ENCODE data around the gene MICALL1.

MICALL1 gene, protein sequence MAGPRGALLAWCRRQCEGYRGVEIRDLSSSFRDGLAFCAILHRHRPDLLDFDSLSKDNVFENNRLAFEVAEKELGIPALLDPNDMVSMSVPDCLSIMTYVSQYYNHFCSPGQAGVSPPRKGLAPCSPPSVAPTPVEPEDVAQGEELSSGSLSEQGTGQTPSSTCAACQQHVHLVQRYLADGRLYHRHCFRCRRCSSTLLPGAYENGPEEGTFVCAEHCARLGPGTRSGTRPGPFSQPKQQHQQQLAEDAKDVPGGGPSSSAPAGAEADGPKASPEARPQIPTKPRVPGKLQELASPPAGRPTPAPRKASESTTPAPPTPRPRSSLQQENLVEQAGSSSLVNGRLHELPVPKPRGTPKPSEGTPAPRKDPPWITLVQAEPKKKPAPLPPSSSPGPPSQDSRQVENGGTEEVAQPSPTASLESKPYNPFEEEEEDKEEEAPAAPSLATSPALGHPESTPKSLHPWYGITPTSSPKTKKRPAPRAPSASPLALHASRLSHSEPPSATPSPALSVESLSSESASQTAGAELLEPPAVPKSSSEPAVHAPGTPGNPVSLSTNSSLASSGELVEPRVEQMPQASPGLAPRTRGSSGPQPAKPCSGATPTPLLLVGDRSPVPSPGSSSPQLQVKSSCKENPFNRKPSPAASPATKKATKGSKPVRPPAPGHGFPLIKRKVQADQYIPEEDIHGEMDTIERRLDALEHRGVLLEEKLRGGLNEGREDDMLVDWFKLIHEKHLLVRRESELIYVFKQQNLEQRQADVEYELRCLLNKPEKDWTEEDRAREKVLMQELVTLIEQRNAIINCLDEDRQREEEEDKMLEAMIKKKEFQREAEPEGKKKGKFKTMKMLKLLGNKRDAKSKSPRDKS

DNA sequence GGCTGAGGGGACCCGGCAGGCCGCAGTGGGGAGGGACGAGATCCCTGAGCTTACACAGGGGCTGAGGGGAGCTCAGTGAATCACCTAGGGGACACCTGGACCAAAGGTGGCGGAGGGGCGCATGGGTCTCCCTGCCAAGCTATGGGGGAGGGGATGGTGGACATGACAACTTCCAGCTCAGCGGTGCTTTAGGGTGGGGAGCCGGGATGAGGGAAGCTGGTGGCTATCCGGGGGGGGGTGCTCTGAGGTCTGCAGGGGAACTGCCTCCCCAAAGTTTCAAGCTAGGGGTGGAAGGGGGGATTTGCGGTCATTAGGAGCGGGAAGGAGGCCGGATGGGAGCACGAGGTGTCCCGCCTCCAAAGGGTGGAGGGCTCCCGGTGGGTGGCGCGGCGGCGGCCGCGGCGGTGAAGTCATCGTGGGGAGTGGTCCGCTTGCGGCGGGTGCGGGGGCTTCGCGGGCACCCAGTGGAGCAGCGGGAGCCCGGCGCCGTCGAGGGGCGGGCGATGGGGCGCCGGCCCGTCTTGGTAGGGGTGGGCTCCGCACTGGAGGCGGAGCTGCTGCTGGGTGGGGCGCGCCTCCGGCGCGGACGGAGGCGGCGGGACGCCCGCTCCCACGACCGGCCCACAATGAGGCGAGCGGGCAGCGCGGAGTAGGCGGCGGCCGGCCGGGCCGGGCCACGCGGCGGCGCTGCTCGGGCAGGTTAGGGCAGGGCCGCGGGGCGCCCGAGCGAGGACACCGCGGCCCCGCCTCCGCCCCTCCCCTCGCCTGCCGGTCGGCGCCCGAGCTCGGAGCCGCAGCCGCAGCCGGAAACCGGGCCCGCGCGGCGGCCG lies at the start of gene MICALL1:
Gene MICALL1, plus strand, starts transcription at position 764 of the 830 bp plus-strand sequence. CDS start 126 bp downstream, outside the sequence.
- peak; percentile 43 to 69 for DNase-seq

GRCh38 chr22:37860796-37861421 lies 45.2 kb upstream of the MICALL1 start:
- no peak for DNase-seq

- no peak for DNase-seq
Measured at GRCh38 chr22:37862570-37863325, 43.3 kb upstream of the MICALL1 start.

DNA sequence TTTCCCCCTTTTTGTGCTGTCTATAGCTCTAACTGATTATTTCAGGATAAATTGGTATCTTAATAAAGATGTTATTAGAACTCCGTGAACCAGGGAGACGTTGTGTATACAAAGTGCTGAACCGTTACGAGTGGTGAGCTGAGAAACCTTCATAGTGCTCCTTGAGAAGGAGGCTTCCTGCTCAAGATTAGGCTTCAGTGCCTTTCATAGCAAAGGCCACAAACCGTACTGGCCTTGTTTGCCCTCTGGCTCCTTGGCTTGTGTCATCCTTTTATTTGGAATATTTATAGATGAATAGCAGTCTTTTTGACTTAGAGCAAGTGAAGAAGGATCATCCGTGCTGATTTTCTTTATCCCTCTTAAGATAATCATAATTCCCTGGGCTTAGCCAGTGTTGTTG lies 40.6 kb upstream of the MICALL1 start:
- no peak for DNase-seq

DNA sequence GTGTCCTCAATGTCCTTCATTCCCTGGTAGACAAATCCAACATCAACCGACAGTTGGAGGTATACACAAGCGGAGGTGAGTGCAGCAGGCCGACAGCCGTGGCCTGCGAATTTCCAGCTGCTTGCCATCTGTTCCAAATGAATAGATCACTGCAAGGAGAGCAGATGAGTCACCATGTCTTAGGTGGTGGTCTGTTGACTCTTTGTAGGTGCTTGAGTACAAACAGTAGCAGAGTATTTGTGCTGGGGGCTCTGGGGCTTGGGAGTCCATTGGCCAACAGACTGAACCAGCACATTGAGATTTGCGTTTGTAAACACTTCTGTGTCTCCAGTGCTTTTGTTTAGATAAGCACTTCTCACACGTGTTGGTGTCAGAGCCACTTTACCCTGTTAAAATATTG lies 35.8 kb upstream of the MICALL1 start:
- no peak for DNase-seq

GRCh38 chr22:37880668-37881440 lies 25.2 kb upstream of the MICALL1 start:
- DNase-seq = no peak

DNA sequence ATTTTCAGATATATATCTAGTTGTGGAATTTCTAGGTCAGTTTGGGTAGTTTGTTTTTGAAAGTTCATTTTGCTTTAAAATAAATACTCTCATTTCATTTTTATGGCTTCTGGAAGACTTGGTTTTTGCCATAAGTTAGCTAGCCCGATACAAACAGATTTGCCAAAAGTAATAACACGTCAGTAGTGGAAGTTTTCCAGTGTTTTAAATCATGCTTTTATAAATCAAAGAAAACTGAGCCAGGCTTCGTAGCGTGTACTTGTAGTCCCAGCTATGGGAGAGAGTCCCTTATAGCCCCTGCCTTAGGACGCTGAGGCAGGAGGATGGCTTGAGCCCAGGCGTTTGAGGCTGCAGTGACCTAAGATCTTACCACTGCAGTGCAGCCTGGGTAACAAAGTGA lies 21.7 kb upstream of the MICALL1 start:
- DNase-seq = no peak

DNA sequence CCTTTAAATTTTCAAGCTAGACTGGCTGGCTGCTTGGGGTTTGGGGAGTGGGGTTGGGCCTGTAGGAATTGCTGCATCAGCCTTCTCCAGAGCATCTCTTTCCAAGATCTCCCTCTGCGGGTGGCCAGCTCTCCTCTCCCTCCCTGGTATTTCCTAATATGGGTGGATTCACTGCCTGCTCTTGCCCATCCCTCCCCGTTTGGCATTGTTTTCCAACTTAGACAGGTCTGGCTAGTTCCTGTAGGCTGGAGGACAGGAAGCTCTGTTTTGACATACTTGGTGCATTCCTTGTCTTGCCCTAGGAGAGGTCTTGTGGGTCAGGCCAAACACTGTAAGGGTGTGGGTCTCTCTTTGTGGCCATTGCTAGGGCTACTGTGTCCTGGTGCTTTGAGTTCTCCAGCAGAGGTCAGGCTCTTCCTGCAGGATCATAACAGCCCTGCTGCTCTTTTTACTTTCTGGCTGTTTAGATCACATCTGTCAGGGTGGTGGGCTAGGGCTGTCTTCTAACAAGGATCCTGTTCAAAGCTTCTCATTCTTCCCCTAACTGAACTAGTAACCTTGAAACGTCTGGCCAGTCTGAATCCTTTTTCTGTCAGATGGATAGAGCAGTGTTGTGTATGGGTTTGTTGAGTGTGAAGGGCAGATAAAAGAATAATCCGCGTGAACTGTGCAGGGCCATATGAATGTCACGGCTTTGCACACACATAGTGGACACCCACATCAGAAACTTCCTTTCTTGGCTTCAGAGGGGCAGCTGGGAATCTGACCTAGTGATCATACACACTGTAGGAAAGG lies 18.3 kb upstream of the MICALL1 start:
- DNase-seq = no peak

- no peak for DNase-seq
Measured at GRCh38 chr22:37891926-37892325, 14.2 kb upstream of the MICALL1 start.

- DNase-seq = no peak
Measured at GRCh38 chr22:37892566-37893335, 13.3 kb upstream of the MICALL1 start.

DNA sequence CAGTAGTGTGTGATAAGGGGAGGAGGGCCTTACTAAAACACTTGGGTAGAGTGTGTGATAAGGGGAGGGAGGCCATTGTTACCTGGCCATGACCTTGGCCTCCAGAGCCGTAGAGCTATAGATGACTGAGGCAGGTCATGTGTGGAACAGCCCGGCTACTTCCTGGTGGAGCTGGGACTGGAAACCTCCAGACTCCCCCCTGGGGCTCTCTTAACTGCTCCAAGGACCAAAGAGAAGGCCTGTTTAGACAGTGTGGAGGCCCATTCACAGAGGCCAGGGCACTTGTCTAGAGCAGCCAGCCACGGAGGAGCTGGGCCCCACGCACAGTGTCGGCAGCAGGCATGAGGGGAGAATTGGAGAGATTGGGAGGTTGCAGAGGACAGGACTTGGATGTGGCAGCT lies 12.5 kb upstream of the MICALL1 start:
- no peak for DNase-seq

DNA sequence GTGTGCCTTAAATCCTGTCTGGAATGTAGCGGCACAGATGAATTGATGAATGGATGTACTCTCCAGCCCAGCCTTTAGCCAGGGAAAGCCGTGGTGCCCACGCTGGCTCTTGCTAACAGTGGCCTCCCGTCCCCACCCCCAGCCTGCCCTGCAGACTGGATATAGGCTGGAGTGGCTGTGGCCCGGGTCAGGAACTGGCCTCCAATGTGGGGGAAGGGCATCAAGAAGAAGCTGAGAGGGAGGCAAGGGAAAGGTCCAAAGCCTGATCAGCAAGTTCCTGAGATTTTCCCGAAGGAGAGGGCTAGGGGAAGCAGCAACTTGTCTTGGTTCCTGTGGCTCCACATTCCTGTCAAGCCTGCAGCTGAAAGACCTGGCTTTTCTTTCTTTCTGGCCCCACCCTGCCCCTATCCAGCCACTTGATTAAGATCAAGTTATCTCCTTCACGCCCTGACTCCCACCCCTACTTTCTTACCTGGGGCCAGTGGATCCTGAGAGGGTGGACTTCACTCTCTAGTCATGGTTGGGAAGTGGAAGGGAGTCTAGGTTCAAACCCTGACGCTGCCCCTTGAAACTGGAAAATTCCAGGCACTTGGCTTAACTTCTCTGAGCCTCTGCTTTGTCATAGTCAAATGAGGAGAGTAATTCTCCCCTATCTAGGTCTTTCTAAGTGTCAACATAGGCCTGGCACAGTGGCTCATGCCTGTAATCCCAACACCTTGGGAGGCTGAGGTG lies 11.0 kb upstream of the MICALL1 start:
- no peak for DNase-seq

- DNase-seq = peak in 1 of 2 experiments; percentile 24
Measured at GRCh38 chr22:37896181-37896592, 9.9 kb upstream of the MICALL1 start.

- no peak for DNase-seq
Measured at GRCh38 chr22:37896939-37897338, 9.2 kb upstream of the MICALL1 start.

DNA sequence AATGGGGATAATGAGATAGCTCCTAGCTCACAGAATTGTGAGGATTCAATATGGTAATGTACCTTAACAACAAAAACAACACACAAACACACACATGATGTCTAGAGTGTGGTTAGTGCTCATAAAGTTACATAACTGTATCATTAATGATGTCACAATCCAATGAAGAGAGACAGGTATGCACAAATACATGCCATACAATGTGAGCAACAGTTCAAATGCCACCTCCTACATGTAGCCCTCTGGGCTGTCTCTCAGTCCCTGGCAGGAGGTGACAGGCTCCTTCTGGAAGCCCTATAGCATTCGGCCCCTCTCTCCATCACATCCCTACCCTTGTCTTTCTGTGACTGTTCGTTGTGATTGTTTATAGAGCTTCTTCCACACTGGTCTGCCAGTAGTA lies 8.3 kb upstream of the MICALL1 start:
- DNase-seq = no peak

DNA sequence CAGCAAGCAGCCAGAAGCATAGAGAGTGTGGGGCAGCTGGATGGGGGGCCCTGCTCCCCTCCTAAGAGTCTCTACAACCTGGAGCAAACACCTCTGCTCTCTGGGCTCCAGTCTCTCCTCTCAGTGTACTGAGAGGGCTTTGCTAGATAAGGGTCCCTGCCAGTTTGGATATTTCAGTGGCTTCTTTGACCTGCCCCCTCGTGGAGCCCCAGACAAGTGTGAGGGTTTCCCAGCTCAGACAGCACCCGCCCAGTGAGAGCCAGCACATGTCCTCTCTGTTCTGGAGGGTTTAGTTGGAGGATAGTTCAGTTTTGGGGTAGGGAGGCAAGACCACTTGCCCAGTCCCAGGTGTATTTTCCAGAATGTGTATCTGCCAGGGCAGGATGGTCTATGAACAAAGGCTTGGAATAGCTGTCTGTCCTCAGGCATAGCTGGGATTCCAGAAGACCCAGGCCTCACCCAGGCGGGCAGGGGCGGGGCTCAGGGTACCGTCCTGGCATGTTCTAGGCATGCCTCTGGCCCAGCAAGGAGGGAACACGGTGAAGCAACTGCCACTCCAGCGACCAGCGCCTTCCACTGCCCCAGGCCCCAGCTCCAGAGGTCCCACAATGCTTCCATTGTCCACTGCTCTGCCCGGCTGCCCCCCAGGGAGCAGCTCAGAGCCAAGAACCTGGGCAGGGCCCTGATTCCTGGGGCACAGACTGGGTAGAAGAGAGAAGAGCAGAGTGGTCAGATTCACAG lies 7.5 kb upstream of the MICALL1 start:
- no peak for DNase-seq
